Measurements from ENCODE around the gene CRIM1.

DNA sequence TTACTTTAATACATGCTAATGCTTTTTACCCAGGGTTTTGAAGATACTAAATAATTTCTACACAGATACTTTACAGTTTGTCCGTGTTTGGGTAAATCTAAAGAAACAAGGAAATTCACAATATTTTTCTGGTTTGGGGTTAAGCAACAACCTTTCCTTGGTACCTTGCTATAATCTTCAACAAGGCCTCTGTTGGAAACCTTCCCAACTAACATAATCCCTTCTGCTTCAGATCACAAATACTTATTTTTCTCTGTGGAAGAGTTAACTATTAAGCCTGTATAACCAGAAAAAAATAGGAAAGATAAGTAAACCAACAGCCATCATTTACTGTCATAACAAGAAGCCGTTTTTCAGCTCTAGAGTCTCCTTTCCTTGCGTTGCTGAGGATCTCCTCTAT, 227.4 kb downstream of the CRIM1 start:
- no peak for TF ChIP-seq GABPA (IDR thresholded peaks at IDR 0.05; ENCODE audit: borderline replicate concordance, insufficient read depth, low read length)
- no peak for TF ChIP-seq YY1 (IDR thresholded peaks at IDR 0.05; ENCODE audit: low read depth, low read length)
- TF ChIP-seq USF2 (IDR thresholded peaks at IDR 0.05; ENCODE audit: low read length), result no peak
- no peak for TF ChIP-seq POLR2A (IDR thresholded peaks at IDR 0.05; ENCODE audit: control extremely low read depth in 1 of 2, low read depth in 2 of 2, low read length in 2 of 2)
- TF ChIP-seq EZH2 (IDR thresholded peaks at IDR 0.05; ENCODE audit: low read depth, low read length, severe bottlenecking), result no peak
